Endometrial microvascular endothelial cells (primary cell): ENCODE data around the gene CDH19. TPM values are rescaled to one million over a fixed set of nuclear protein-coding genes. Genes with fewer than 3 reads are reported as not detected.
"Not testable (repeated sequence)": the region's sequence is repeated elsewhere in the genome, so short reads cannot be mapped to it uniquely, and the experiment has no call there.

Experiments used
- in situ Hi-C: cut with HindIII; loops from 2 replicates; pipeline ENCODE4 v1.10.0; 2017; ENCODE audit warnings: low sequenced_read_pairs, low pct_unique_long_range_greater_than_20kb; ENCODE audit errors: inconsistent ontology term
- total RNA-seq: library from RNA; depleted of rRNA; stranded (reverse); fragments of >200 nt; gene quantifications from one replicate; pipeline ENCODE4 v1.2.3, GENCODE V29; 2015; ENCODE audit errors: inconsistent ontology term

CDH19 gene
- total RNA-seq, 1 donor from 2014 or later = not detected

DNA sequence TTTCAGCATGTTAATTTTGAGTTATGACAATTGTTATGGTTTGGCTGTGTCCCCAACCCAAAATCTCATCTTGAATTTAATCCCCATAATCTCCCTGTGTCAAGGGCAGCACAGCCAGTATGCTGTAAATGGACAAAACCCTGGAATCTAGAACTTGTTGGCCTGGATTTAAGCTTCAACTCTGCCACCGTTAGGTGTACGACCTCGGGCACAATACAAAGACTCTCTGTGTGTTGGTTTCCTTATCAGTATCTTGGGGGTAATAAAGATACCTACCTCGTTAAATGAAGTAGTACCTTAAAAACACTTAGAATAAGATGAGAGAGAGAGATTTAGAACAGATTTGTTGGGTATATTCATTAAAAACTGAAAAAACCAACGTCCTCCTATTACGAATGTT, 106.5 kb downstream of the CDH19 start:
- in situ Hi-C loops = no loop called here

DNA sequence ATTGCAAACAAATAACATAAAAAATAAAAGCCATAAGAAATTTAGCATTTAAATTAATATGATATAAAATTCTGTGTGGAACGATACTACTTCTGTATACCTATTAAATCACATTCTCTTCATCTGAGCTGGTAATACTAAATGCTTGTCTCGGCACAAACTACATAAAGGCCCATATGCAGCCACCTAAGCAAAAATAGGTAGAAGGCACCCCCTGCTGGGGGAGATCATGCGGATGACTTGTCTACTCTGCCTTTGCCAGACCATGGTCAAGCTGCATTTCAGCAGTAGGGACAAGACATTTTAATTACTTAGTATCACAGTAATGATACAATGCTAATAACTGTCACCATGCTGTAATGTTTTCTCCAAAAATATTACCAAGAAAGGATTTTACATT, 108.0 kb downstream of the CDH19 start:
- in situ Hi-C loops = no loop called here

DNA sequence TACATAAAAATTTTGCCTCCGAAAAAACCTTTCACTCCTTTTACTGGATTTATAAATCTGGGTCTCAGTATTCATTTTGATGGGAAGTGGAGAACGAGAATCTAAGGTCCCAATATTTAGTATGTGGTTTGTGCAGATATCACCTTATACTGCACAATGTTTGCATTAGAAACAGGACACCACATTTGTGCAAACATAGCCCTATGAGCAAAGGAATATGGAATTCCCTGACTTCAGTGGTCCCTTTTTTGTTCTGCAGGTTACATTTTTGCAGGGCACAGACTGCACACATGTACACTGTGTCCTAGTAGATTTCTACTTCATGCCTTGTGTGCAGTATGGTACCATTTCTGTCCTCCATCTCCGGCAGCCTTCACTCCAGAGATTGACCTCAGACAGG, 130.0 kb downstream of the CDH19 start:
- in situ Hi-C loops = no loop called here

DNA sequence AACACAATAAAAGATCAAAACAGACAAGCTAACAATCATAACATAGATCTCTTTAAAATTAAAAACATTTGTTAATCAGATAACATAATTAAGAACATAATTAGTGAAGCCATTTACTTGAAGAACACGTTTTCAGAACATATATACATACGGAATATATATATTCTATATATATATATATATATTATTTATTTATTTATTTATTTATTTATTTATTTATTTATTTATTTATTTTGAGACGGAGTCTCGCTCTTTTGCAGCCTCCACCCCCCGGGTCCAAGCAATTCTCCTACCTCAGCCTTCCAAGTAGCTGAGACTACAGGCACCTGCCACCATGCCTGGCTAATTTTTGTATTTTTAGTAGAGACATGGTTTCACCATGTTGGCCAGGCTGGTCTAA, 137.7 kb downstream of the CDH19 start:
- in situ Hi-C loops = not testable (repeated sequence)

DNA sequence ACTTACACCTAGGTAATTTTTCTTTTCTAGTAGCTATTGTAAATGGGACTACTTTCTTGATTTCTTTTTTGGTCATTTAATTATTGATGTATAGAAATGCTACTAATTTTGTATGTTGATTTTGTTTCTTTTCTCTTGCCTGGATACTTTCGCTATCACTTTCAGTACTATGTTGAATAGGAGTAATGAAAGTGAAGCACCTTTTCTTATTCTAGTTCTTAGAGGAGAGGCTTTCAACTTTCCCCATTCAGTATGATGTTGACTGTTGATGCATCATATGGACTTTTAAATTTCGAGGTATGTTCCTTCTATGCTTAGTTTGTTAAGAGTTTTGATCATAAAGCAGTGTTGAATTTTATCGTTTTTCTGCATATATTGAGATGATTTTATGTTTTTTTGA, 142.5 kb downstream of the CDH19 start:
- in situ Hi-C loops = no loop called here

DNA sequence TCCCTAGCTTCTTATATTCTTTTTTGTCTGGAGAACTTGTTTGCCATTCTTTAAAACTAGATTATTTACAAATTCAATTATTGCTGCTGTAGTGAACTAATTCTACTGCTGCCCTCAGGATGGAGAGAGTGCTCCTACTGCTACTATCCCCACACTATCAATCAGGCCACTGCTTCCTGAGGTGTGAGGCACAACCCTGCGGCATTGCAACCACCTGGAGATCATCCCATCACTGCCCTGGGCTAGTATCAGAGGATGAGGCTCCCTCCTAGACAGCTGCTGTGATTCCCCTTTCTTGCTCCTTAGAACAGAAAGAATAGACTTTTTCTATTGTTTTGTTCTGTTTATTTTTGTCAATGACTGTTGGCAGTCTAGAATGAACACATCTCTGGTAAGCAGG, 146.6 kb downstream of the CDH19 start:
- in situ Hi-C loops = no loop called here
